Heart left ventricle (tissue), 13 donors: ENCODE data around the gene BLVRB.

Experiments used
- CTCF ChIP-seq, 12 donors: fragments of 200-600 bp; sonication (generic) in 4 of 12; IDR thresholded peaks; one replicate each; pipeline versions ENCODE4 v1.5.0 to v1.8.0; 2018 to 2022; ENCODE audit warnings: antibody characterized with exemption in 12 of 12, mild to moderate bottlenecking in 5 of 12
- POLR2A ChIP-seq, 2 donors: fragments of 450-650 bp; IDR thresholded peaks; one replicate each; pipeline ENCODE4 v1.6.1; 2017; ENCODE audit warnings: antibody characterized with exemption in 2 of 2, mild to moderate bottlenecking in 2 of 2, moderate library complexity in 2 of 2
- donor health status: ischemic (EF 13 %, LVEDD 7.1; RV severe dilation, severe dysfunction).
- donor health status: DM: no; HTN: yes; CAD: no.
- donor health status: DM: no; HTN: no; CAD: no.
- donor health status: ischemic (EF 25% LVEDD 6.9; RV normal size, moderate dysfunction).
- donor health status: ischemic (EF 25% LVEDD 5.7; RV mildly dilated, moderate dysfunction).
- donor health status: ischemic (EF 35%, LVEDD 5.7; RV mildly dilated, moderate dysfunction).
- donor health status: nonischemic (EF 11% LVEDD 7.7; RV severe dilation, severe dysfunction).
- donor health status: DM: yes; HTN: yes; CAD: no.
- donor health status: PGD.
- donor health status: ischemic (EF 29% LVEDD 5.4; RV normal size, mild dysfunction).
- donor health status: nonischemic (EF 23%, LVEDD 6.1; RV moderate dilation, normal function).

- TF ChIP-seq CTCF (IDR thresholded peaks at IDR 0.05) (no peak), POLR2A (IDR thresholded peaks at IDR 0.05) (no peak)
These were observed 28.2 kb upstream of the BLVRB start for GRCh38 chr19:40493778-40494177.
